Right renal pelvis (tissue), 4 donors: ENCODE measurements around the gene RAB3C. TPM values are rescaled to one million over a fixed set of nuclear protein-coding genes. Genes with fewer than 3 reads are reported as not detected.
A peak's percentile ranks its signal among the peaks of the same experiment; 100 is the strongest.

Experiments used
- DNase-seq, 4 donors: peaks; one replicate each; pipeline ENCODE4 v3.0.0-alpha.2; 2013; ENCODE audit warnings: low read depth in 4 of 4, low spot score in 3 of 4, missing footprints in 1 of 4
- polyA plus RNA-seq, 4 donors: library from polyadenylated mRNA; unstranded; fragments of 120-200 nt; gene quantifications; one replicate each; pipeline ENCODE4 v1.2.1, GENCODE V29; 2013; ENCODE audit not compliant: insufficient read length in 4 of 4

Gene RAB3C
- polyA plus RNA-seq, 4 donors, result 1.9 to 3.9 (median 2.6) TPM

GRCh38 chr5:58813855-58814254 lies 231.0 kb downstream of the RAB3C start:
- no peak for DNase-seq

GRCh38 chr5:58816181-58816731 lies 233.4 kb downstream of the RAB3C start:
- no peak for DNase-seq

- DNase-seq, result no peak
These were observed 235.6 kb downstream of the RAB3C start for GRCh38 chr5:58818465-58818864.

GRCh38 chr5:58825441-58825840 lies 242.6 kb downstream of the RAB3C start:
- DNase-seq, result no peak

- DNase-seq, result no peak
These were observed 243.0 kb downstream of the RAB3C start for GRCh38 chr5:58825899-58826298.

- DNase-seq, result no peak
These were observed 244.6 kb downstream of the RAB3C start for GRCh38 chr5:58827463-58827862.

GRCh38 chr5:58828258-58828657 lies 245.4 kb downstream of the RAB3C start:
- no peak for DNase-seq

GRCh38 chr5:58834242-58835225 lies 251.7 kb downstream of the RAB3C start:
- DNase-seq, result no peak

- DNase-seq, result no peak
These were observed 253.5 kb downstream of the RAB3C start for GRCh38 chr5:58836351-58836750.

GRCh38 chr5:58838729-58839128 lies 255.9 kb downstream of the RAB3C start:
- DNase-seq, result no peak

- no peak for DNase-seq
These were observed 260.0 kb downstream of the RAB3C start for GRCh38 chr5:58842852-58843251.

- no peak for DNase-seq
These were observed 261.5 kb downstream of the RAB3C start for GRCh38 chr5:58844395-58844794.

GRCh38 chr5:58847041-58847440 lies 264.2 kb downstream of the RAB3C start:
- DNase-seq, result no peak

- DNase-seq, result no peak
These were observed 266.3 kb downstream of the RAB3C start for GRCh38 chr5:58849223-58849622.

- peak; percentile 10 to 25 (median 16) for DNase-seq
These were observed 267.2 kb downstream of the RAB3C start for GRCh38 chr5:58849921-58850667.

- DNase-seq, result no peak
These were observed 268.3 kb downstream of the RAB3C start for GRCh38 chr5:58851153-58851552.

GRCh38 chr5:58851571-58851970 lies 268.7 kb downstream of the RAB3C start:
- DNase-seq, result no peak

- DNase-seq, result no peak
These were observed 269.7 kb downstream of the RAB3C start for GRCh38 chr5:58852566-58852965.

GRCh38 chr5:58854441-58854840 lies 271.6 kb downstream of the RAB3C start:
- no peak for DNase-seq

- no peak for DNase-seq
These were observed 273.2 kb downstream of the RAB3C start for GRCh38 chr5:58855851-58856739.
